22Rv1 (cell line): ENCODE results near the gene SRSF4.
"Not testable (repeated sequence)": the region's sequence is repeated elsewhere in the genome, so short reads cannot be mapped to it uniquely, and the experiment has no call there.

Experiments
- H3K27ac ChIP-seq: fragments of 450-650 bp; 2 replicates; pipeline ENCODE4 v1.5.1; 2017
- ZFX ChIP-seq: fragments of 450-650 bp; IDR thresholded peaks from 2 replicates; pipeline ENCODE4 v1.6.1; 2017; ENCODE audit warnings: antibody characterized with exemption, borderline replicate concordance
- TF ChIP-seq, protein P1 (sequence below): fragments of 450-650 bp; IDR thresholded peaks from 2 replicates; pipeline ENCODE4 v1.5.1; 2017; ENCODE audit warnings: mild to moderate bottlenecking

The SRSF4 gene

DNA sequence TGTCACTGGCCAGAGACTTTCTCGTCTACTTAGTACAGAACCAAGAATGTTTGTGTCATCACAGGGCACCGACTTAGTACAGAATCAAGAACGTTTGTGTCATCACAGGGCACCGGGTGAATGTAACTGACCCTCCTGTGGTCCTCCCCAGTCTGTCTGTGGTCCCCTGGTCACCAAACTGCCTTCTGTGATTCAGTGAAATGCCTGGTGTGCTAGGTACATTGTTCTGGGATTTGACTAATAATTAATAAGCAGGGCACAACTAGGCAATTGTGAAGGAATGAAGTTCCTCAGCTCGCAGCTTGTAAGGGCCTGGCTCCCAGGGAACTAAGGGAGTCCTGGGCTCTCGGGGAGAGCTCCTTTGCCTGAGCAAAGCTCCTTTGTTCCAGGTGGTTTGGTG lies 41.8 kb upstream of the SRSF4 start:
- TF ChIP-seq, protein P1, sequence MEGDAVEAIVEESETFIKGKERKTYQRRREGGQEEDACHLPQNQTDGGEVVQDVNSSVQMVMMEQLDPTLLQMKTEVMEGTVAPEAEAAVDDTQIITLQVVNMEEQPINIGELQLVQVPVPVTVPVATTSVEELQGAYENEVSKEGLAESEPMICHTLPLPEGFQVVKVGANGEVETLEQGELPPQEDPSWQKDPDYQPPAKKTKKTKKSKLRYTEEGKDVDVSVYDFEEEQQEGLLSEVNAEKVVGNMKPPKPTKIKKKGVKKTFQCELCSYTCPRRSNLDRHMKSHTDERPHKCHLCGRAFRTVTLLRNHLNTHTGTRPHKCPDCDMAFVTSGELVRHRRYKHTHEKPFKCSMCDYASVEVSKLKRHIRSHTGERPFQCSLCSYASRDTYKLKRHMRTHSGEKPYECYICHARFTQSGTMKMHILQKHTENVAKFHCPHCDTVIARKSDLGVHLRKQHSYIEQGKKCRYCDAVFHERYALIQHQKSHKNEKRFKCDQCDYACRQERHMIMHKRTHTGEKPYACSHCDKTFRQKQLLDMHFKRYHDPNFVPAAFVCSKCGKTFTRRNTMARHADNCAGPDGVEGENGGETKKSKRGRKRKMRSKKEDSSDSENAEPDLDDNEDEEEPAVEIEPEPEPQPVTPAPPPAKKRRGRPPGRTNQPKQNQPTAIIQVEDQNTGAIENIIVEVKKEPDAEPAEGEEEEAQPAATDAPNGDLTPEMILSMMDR: no peak
- no peak for TF ChIP-seq ZFX
- no peak overlapping the region for H3K27ac ChIP-seq

DNA sequence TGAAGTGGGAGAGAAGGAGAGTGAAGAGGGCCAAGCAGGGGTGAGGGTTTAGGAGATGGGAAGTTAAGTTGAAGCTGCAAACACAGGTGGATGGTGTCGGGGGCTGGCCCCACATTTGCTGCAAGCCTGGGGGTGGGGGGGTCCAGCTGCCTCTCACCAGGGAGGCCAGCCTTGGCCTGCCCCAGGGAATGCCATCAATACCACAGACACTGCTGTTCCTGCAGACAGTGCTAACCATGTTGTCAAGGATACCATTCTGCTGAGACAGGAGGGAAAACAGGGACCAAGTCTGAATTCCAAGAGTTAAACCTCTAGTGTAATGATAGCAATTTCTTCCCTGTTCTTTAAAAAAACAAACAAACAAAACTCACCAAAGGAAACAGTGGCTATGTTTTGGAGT lies 41.0 kb upstream of the SRSF4 start:
- H3K27ac ChIP-seq: no peak overlapping the region
- no peak for TF ChIP-seq ZFX
- TF ChIP-seq, protein P1: no peak

DNA sequence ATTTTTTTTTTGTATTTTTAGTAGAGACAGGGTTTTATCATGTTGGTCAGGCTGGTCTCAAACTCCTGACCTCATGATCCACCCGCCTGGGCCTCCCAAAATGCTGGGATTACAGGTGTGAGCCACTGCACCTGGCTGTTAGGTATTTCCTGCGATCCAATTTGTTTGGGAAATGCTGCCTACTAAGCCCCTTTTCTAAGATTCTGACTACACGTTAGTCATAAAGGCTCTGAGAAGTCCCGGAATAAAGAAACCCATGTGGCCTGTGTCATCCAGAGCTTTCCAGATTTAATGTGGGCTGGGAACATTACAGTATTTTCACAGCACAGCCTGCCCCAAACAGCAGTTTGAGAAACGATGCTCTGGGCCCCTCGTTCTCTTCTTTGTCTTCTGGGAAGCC lies 40.6 kb upstream of the SRSF4 start:
- not testable (repeated sequence) for H3K27ac ChIP-seq

DNA sequence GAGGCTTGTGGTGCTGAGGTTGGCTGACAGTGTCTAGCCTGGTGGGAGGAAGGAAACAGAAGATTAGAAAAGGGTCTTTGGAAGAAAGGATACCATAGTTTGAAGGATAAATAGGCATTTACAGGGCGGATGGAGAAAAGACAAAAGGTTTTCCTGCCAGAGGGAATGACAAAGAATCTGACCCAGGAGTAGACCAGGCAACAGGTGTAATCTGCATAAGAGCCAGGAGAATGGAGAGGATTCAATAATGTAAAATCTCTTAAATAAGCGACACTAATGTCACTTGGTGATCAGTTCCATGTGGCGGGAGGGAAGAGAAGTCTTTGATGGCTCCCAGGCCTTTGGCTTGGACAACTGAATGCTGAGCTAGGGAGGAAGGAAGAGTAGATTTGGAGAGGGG lies 39.6 kb upstream of the SRSF4 start:
- H3K27ac ChIP-seq: no peak overlapping the region
- TF ChIP-seq ZFX: no peak
- TF ChIP-seq, protein P1: no peak

DNA sequence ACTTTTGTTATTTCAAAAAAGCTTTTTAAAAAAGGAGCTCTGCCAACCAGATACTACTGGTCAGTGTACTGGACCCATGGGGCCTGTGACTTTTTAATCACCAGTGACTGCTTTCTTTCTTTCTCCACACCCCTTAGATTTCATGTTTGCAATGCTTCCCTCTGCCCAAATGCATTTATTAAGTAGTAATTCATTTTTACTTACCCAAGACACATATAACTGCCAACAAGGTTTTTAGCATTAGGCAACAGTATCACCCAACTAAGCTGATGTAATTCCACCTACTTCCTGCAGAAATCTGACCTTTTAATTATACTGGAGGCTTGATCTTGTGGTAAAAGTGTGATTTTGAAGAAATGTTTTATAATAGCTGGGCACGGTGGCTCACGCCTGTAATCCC lies 36.5 kb upstream of the SRSF4 start:
- TF ChIP-seq ZFX: no peak
- TF ChIP-seq, protein P1: no peak
- no peak overlapping the region for H3K27ac ChIP-seq

DNA sequence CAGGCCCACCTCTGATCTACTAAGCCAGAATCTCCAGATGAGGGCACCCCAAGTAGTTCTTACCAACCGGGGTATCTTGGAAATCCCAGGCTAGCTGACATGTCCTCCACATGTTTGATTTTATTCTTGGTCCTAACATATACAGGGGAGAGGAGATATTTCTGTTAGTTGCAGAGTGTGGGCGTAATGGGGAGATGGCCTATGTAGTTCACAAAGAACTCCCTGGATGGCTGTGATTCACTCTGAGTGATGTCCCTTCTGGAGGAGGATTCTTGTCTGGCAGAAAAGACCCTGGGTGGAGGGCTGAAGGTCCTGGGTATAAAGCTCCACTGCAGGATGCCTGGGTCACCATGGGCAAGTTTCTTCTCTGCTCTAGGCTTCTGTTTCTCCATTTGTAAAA lies 35.9 kb upstream of the SRSF4 start:
- no peak for TF ChIP-seq ZFX
- TF ChIP-seq, protein P1: no peak
- H3K27ac ChIP-seq: no peak overlapping the region

DNA sequence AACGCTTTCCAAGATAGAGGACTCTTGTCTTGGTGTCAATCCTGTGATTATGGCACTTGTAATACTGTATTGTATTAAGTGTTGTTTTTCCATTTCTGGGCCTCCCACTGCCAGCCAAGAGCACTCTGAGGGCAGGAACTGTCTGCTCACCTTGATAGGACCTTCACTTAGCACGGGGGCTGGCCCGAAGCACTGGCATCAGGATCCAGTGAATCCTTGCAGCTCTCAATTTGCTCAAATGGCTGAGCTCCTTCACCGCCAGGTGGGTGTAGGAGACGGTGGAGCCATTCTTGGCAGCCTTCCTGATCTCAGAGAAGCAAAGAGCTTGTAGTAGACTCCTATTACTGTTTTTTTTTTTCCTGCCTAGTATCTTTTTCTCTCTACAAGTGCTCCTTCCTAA lies 31.4 kb upstream of the SRSF4 start:
- TF ChIP-seq, protein P1: no peak
- TF ChIP-seq ZFX: no peak
- H3K27ac ChIP-seq: no peak overlapping the region
